BE2C (cell line): Measurements from ENCODE around the gene RNF7. TPM values are rescaled to one million over a fixed set of nuclear protein-coding genes. Genes with fewer than 3 reads are reported as not detected.
A peak's percentile ranks its signal among the peaks of the same experiment; 100 is the strongest.
"Not testable (repeated sequence)": the region's sequence is repeated elsewhere in the genome, so short reads cannot be mapped to it uniquely, and the experiment has no call there.

Experiments used
- DNase-seq: peaks from one replicate; pipeline ENCODE4 v3.0.0-alpha.2; 2020
- H3K27me3 ChIP-seq: fragments of 250-450 bp; sonication (Bioruptor Pico); 2 replicates; pipeline ENCODE4 v1.5.1; 2020; ENCODE audit warnings: mild to moderate bottlenecking
- H3K36me3 ChIP-seq: fragments of 250-450 bp; sonication (Bioruptor Pico); 2 replicates; pipeline ENCODE4 v1.5.1; 2020; ENCODE audit warnings: mild to moderate bottlenecking
- H3K4me1 ChIP-seq: fragments of 250-450 bp; sonication (Bioruptor Pico); 2 replicates; pipeline ENCODE4 v1.5.1; 2020
- H3K4me3 ChIP-seq: 2 replicates; pipeline ENCODE4 v1.5.1; 2011; ENCODE audit warnings: low read depth, low read length
- H3K9me3 ChIP-seq: fragments of 250-450 bp; sonication (Bioruptor Pico); 2 replicates; pipeline ENCODE4 v1.5.1; 2020
- CTCF ChIP-seq: IDR thresholded peaks from 2 replicates; pipeline ENCODE4 v1.5.1; 2012; ENCODE audit warnings: mild to moderate bottlenecking, low read depth, low read length
- polyA plus RNA-seq: library from polyadenylated mRNA; unstranded; fragments of >200 nt; gene quantifications from one replicate; pipeline ENCODE4 v1.2.1, GENCODE V29; 2012; ENCODE audit warnings: low read depth, missing spikeins; ENCODE audit not compliant: insufficient read length, insufficient read depth

Gene RNF7
- polyA plus RNA-seq = 258 TPM

- Histone ChIP-seq H3K4me1 (peaks cover 4% of the 10 kb centered on the region; the same call in 1 of the 2 replicates), H3K27me3 (no peaks in the 10 kb centered on the region), H3K36me3 (peaks cover 3% of the 10 kb centered on the region), H3K9me3 (no peaks in the 10 kb centered on the region), H3K4me3 (peak within 1 kb of the TSS; percentile 85)
- peak; percentile 97 for DNase-seq
- TF ChIP-seq CTCF = peak; percentile 80
Measured at GRCh38 chr3:141738022-141738890, at the start of gene RNF7. RNF7 (plus strand) TSS chr3:141738298; CDS start chr3:141738342, 44 bp downstream.

GRCh38 chr3:141690431-141691072 is 47.5 kb upstream of the RNF7 start:
- TF ChIP-seq CTCF = no peak
- DNase-seq = no peak
- no peaks in the 10 kb centered on the region for H3K36me3 ChIP-seq

GRCh38 chr3:141691471-141691870 is 46.6 kb upstream of the RNF7 start:
- H3K4me1 ChIP-seq, H3K9me3 ChIP-seq, H3K36me3 ChIP-seq, H3K4me3 ChIP-seq, H3K27me3 ChIP-seq, DNase-seq: not testable (repeated sequence)

More at GRCh38 chr3:141690431-141691072, 47.5 kb upstream of the RNF7 start:
- no peaks in the 10 kb centered on the region for H3K27me3 ChIP-seq
- H3K9me3 ChIP-seq = no peaks in the 10 kb centered on the region
- H3K4me1 ChIP-seq = no peaks in the 10 kb centered on the region
- no peak overlapping the region for H3K4me3 ChIP-seq

GRCh38 chr3:141692973-141693372 is 45.1 kb upstream of the RNF7 start:
- H3K27me3 ChIP-seq, H3K4me3 ChIP-seq, DNase-seq, H3K36me3 ChIP-seq, H3K4me1 ChIP-seq, H3K9me3 ChIP-seq: not testable (repeated sequence)

- no peaks in the 10 kb centered on the region for H3K27me3 ChIP-seq
- no peaks in the 10 kb centered on the region for H3K9me3 ChIP-seq
- no peak overlapping the region for H3K4me3 ChIP-seq
- DNase-seq = no peak
- H3K36me3 ChIP-seq = no peaks in the 10 kb centered on the region
- H3K4me1 ChIP-seq = no peaks in the 10 kb centered on the region
- no peak for TF ChIP-seq CTCF
Measured at GRCh38 chr3:141699324-141699723, 38.8 kb upstream of the RNF7 start.

GRCh38 chr3:141699897-141700296 is 38.2 kb upstream of the RNF7 start:
- Histone ChIP-seq H3K4me1 (no peaks in the 10 kb centered on the region), H3K36me3 (no peaks in the 10 kb centered on the region), H3K4me3 (no peak overlapping the region), H3K9me3 (no peaks in the 10 kb centered on the region), H3K27me3 (no peaks in the 10 kb centered on the region)
- TF ChIP-seq CTCF = no peak
- DNase-seq = no peak

- H3K4me1 ChIP-seq, H3K36me3 ChIP-seq, H3K4me3 ChIP-seq, H3K9me3 ChIP-seq, H3K27me3 ChIP-seq, DNase-seq: not testable (repeated sequence)
Measured at GRCh38 chr3:141703367-141703766, 34.7 kb upstream of the RNF7 start.
